ENCODE data around the gene BLID.

The BLID gene

DNA sequence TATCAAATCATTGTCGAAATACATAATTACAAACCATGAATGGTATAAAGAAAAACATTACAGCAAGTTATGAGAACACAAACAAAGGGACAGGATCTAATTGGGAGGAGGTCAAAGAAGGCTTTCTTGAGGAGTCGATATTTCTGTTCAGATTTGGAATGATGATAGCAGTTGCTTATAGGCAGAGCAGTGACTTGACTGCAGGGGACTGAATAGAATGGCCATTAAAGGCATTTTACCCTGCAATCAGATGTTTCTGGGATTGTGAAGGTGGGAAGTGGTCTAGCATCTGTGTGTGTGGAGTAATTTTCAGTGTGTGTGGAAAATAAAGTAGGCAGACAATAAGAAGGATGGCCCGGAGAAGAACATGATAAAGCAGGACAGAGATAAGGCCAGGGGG lies 41.0 kb downstream of the BLID start:
- DNase-seq, result no peak

DNA sequence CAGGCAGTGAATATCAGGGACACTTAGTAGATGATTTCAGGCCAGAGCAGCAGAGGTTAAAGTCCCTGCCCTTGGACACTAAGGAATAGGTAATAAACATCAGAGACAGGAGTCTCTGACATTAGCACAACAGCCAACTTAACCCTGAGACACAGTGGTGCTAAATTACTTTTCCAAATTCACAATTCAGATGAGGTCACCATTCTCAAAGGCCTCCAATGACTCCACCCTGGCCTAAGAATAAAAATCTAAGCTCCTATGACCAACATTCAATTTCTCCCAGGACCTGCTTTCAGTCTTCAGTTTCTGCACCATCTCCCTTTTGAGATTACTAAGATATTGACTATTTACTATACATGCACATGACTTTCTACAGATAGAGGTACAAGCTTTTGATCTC lies 42.0 kb downstream of the BLID start:
- DNase-seq, result no peak

DNA sequence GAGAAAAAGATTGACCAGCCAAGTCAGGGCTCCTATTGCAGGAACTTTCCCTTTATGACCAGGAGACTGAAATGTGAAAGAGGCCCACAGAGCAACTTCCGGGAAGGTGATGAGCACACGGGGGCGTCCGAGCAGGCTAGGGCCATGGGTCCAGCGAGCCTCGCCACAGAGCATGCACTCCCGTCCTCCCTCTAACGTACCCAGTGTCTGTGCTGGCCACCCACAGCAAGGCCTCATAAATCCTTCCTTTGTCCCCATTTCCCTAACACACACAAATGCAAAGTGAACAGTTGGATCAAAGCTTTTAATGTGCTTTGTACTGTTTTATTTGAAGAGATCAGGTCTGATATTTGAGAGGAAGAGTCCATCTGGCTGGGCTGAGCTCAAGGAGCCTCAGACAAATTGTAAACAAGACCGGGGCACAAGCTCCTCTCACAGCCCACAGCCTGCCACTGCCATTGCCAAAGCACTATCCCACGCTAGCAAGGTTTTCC lies 44.3 kb downstream of the BLID start:
- no peak for DNase-seq

DNA sequence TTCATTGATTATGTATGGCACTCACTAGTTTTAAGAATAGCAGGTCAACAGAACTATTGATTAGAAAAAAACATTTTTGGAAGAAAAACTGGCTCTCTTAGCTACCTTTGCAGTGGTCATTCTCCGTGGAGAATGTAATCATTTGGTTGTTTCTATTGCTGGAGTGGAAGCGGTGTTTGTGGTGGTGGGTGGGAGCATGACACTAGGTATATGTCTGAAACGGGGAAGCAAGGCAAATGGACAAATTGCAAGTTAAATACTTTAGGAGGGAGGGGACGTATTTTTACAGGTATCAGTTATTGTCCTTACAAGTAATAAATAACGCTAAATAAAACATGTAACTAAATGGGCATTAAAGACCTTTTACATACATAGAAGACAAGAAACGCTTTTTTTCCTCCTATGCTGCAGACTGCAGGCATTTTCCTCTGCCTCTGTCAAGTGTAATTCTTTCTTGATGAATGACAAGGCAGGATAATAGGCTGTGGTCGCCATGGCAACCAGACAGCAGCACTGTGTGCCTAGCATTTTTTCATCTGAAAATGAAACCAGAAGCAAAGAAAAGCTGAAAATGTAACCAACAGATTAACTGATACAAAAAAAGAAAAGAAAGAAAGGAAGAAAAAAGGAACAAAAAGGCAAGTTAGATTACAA lies 46.2 kb downstream of the BLID start:
- DNase-seq, result no peak

- DNase-seq, result no peak
Measured at GRCh38 chr11:122068837-122069236, 47.2 kb downstream of the BLID start.

DNA sequence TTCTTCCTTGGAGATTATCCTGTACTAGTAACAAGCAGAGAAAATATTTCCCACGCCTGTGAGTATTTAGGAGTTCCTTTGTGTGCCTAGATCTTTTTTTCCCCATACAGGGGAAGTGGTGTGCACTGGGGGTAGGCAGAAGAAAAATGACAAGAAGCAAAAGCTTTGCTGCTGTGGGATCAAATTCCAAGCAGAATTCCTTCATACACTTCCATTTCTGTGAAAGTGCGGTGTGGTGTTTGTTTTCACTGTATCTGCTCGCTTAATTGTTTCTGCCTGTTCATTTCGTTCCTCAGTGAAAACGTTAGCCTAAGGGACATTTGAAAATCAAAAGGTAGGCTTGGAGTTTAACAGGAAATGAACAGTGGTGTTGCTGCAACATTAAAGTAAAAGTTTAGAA lies 47.9 kb downstream of the BLID start:
- no peak for DNase-seq
